ENCODE results near the gene MTMR4.

MTMR4 gene

GRCh38 chr17:58538811-58539409 is 24.5 kb upstream of the MTMR4 start:
- no peak overlapping the region for H3K4me3 ChIP-seq (ENCODE audit: low read depth, low read length)
- DNase-seq (ENCODE audit: low read depth), result no peak
- no peak for TF ChIP-seq CTCF (IDR thresholded peaks at IDR 0.05; ENCODE audit: control insufficient read depth, extremely low read depth, insufficient read depth)

- no peak overlapping the region for H3K4me3 ChIP-seq (ENCODE audit: low read depth, low read length)
- TF ChIP-seq CTCF (IDR thresholded peaks at IDR 0.05; ENCODE audit: control insufficient read depth, extremely low read depth, insufficient read depth), result no peak
- no peak for DNase-seq (ENCODE audit: low read depth)
Measured at GRCh38 chr17:58537266-58537665, 22.8 kb upstream of the MTMR4 start.

- no peak for TF ChIP-seq CTCF (IDR thresholded peaks at IDR 0.05; ENCODE audit: control insufficient read depth, extremely low read depth, insufficient read depth)
- DNase-seq (ENCODE audit: low read depth), result no peak
- no peak overlapping the region for H3K4me3 ChIP-seq (ENCODE audit: low read depth, low read length)
Measured at GRCh38 chr17:58536542-58536941, 22.1 kb upstream of the MTMR4 start.

GRCh38 chr17:58535431-58535830 is 21.0 kb upstream of the MTMR4 start:
- TF ChIP-seq CTCF (IDR thresholded peaks at IDR 0.05; ENCODE audit: control insufficient read depth, extremely low read depth, insufficient read depth), result no peak
- H3K4me3 ChIP-seq (ENCODE audit: low read depth, low read length), result no peak overlapping the region
- DNase-seq (ENCODE audit: low read depth), result no peak

- H3K4me3 ChIP-seq (ENCODE audit: low read depth, low read length), result no peak overlapping the region
- no peak for DNase-seq (ENCODE audit: low read depth)
Measured at GRCh38 chr17:58534901-58535421, 20.5 kb upstream of the MTMR4 start.

GRCh38 chr17:58534331-58534730 is 19.9 kb upstream of the MTMR4 start:
- H3K4me3 ChIP-seq (ENCODE audit: low read depth, low read length), result no peak overlapping the region
- no peak for DNase-seq (ENCODE audit: low read depth)
- TF ChIP-seq CTCF (IDR thresholded peaks at IDR 0.05; ENCODE audit: control insufficient read depth, extremely low read depth, insufficient read depth), result no peak

More at GRCh38 chr17:58534901-58535421, 20.5 kb upstream of the MTMR4 start:
- no peak for TF ChIP-seq CTCF (IDR thresholded peaks at IDR 0.05; ENCODE audit: control insufficient read depth, extremely low read depth, insufficient read depth)

- no peak for TF ChIP-seq CTCF (IDR thresholded peaks at IDR 0.05; ENCODE audit: control insufficient read depth, extremely low read depth, insufficient read depth)
- no peak for DNase-seq (ENCODE audit: low read depth)
Measured at GRCh38 chr17:58533616-58534188, 19.3 kb upstream of the MTMR4 start.

More at GRCh38 chr17:58533616-58534188, 19.3 kb upstream of the MTMR4 start:
- H3K4me3 ChIP-seq (ENCODE audit: low read depth, low read length), result no peak overlapping the region

Measured in LNCaP clone FGC (cell line).